Natural killer cell (primary cell): ENCODE results near the gene BICD2. TPM values are rescaled to one million over a fixed set of nuclear protein-coding genes. Genes with fewer than 3 reads are reported as not detected.

Experiments used
- ATAC-seq, 3 donors: fragments of 150-1000 bp in 2 of 3; fragments of 200-7000 bp in 1 of 3; cut with Tn5 transposase; 1 replicate in 1 of 3; 2 replicates in 2 of 3; pipeline ENCODE4 v1.10.0; 2021; ENCODE audit warnings: mild to moderate bottlenecking in 2 of 3, moderate library complexity in 2 of 3
- DNase-seq, 2 donors: peaks; one replicate each; pipeline versions ENCODE4 v3.0.0 to v3.0.0-alpha.2; 2013 to 2021; ENCODE audit warnings: mixed read lengths in 1 of 2
- H3K27ac ChIP-seq: one replicate; pipeline ENCODE4 v1.5.1; 2013; ENCODE audit warnings: mild to moderate bottlenecking, low read length
- H3K27me3 ChIP-seq: one replicate; pipeline ENCODE4 v1.6.1; 2013; ENCODE audit warnings: low read length; ENCODE audit not compliant: control insufficient read depth, insufficient read depth
- H3K36me3 ChIP-seq: one replicate; pipeline ENCODE4 v1.6.1; 2013; ENCODE audit warnings: low read length; ENCODE audit not compliant: control insufficient read depth, insufficient read depth
- H3K4me1 ChIP-seq: one replicate; pipeline ENCODE4 v1.6.1; 2013; ENCODE audit warnings: low read length; ENCODE audit not compliant: control insufficient read depth, insufficient read depth
- H3K4me3 ChIP-seq: one replicate; pipeline ENCODE4 v1.5.1; 2013; ENCODE audit warnings: low read length
- H3K9me3 ChIP-seq: one replicate; pipeline ENCODE4 v1.6.1; 2013; ENCODE audit warnings: low read length; ENCODE audit not compliant: control insufficient read depth, insufficient read depth
- H3K27ac Mint-ChIP-seq, 2 donors: one replicate each; pipeline ENCODE4 v1.8.0; 2022; ENCODE audit warnings: mild to moderate bottlenecking in 2 of 2, mixed read lengths in 2 of 2, moderate library complexity in 1 of 2
- H3K27me3 Mint-ChIP-seq, 2 donors: one replicate each; pipeline ENCODE4 v1.8.0; 2022; ENCODE audit warnings: low read depth in 2 of 2, mixed read lengths in 2 of 2
- H3K36me3 Mint-ChIP-seq: one replicate; pipeline ENCODE4 v1.8.0; 2022; ENCODE audit warnings: mixed read lengths
- H3K4me1 Mint-ChIP-seq, 2 donors: one replicate each; pipeline ENCODE4 v1.8.0; 2022; ENCODE audit warnings: mixed read lengths in 2 of 2
- H3K4me3 Mint-ChIP-seq: one replicate; pipeline ENCODE4 v1.8.0; 2022; ENCODE audit warnings: mild to moderate bottlenecking, moderate library complexity, mixed read lengths
- H3K9me3 Mint-ChIP-seq, 2 donors: one replicate each; pipeline ENCODE4 v1.8.0; 2022; ENCODE audit warnings: mixed read lengths in 2 of 2
- CTCF ChIP-seq: fragments of 200-600 bp; IDR thresholded peaks from one replicate; pipeline ENCODE4 v1.8.0; 2022; ENCODE audit warnings: antibody characterized with exemption
- WGBS: methylation state at CpG from one replicate; pipeline ENCODE4 v1.1.7; 2013; ENCODE audit warnings: missing lambda C conversion rate; ENCODE audit not compliant: insufficient coverage; 5-methylcytosine and 5-hydroxymethylcytosine counted together
- intact Hi-C: fragments of 100-400 bp; cut with micrococcal nuclease; formaldehyde crosslinking; loops from one replicate; pipeline ENCODE4 v1.14.2; 2022
- total RNA-seq, 4 donors: library from RNA; stranded (reverse); fragments of 120-200 nt in 1 of 4; gene quantifications; one replicate each; pipeline versions ENCODE4 v1.2.3 to v1.2.4, GENCODE V29; 2013 to 2022

BICD2 gene
- total RNA-seq, 3 donors from 2014 or later (not counting 1 experiment from before 2014, with no cell fraction given) = 27.0 to 39.7 (median 39.7) TPM

DNA sequence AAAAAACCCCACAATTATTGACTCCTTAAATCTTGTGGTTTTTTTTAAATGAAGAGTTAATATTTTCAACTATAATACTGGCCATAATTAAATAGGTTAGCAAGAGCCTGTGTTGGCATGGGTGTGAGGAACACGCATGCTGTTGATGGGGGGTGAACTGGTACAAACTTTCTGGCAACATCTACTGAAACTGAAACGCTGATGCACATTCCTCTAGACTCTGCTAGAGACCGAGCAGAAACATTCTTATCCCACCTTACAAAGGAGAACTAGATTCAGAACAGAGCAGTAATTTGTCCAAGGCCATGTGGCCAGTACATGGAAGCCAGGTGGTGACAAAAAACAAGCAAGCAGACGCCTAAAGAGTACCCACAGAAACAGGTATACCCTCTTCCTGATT lies 2.4 kb downstream of the BICD2 start:
- peak overlapping the region; percentile 89 to 91 for H3K27ac Mint-ChIP-seq
- no peaks in the 10 kb centered on the region for H3K27me3 Mint-ChIP-seq
- ATAC-seq (no peak), DNase-seq (no peak)
- Histone ChIP-seq H3K9me3 (no peaks in the 10 kb centered on the region), H3K27me3 (no peaks in the 10 kb centered on the region), H3K27ac (no peak overlapping the region), H3K4me3 (no peak overlapping the region), H3K36me3 (no peaks in the 10 kb centered on the region), H3K4me1 (peaks cover 46% of the 10 kb centered on the region)
- TF ChIP-seq CTCF = no peak
- H3K9me3 Mint-ChIP-seq = no peaks in the 10 kb centered on the region
- no peaks in the 10 kb centered on the region for H3K36me3 Mint-ChIP-seq
- peak overlapping the region; percentile 98 for H3K4me3 Mint-ChIP-seq
- intact Hi-C loops = loop anchor here (10.0 kb wide), 1 partner anchor 647 kb away; the partner anchor contains the start of gene SPTLC1
- 17% methylated on average over 3 of the region's 4 CpGs for WGBS
- H3K4me1 Mint-ChIP-seq = peaks cover 40 to 51% of the 10 kb centered on the region in 2 donors

GRCh38 chr9:92761686-92762085 lies 2.9 kb downstream of the BICD2 start:
- peak overlapping the region; percentile 89 to 91 for H3K27ac Mint-ChIP-seq

GRCh38 chr9:92760494-92760893 lies 4.1 kb downstream of the BICD2 start:
- WGBS = 63% methylated on average over 2 of the region's 3 CpGs
- no peak overlapping the region for H3K4me3 ChIP-seq
- no peaks in the 10 kb centered on the region for H3K27me3 Mint-ChIP-seq
- no peak overlapping the region for H3K4me3 Mint-ChIP-seq
- H3K9me3 ChIP-seq = peaks cover 3% of the 10 kb centered on the region
- H3K4me1 Mint-ChIP-seq = peaks cover 33 to 51% of the 10 kb centered on the region in 2 donors
- TF ChIP-seq CTCF = no peak
- H3K27ac ChIP-seq = no peak overlapping the region
- DNase-seq (no peak), ATAC-seq (no peak)
- peaks cover 0 to under 1% of the 10 kb centered on the region in 2 donors for H3K9me3 Mint-ChIP-seq
- peaks cover 39% of the 10 kb centered on the region for H3K4me1 ChIP-seq
- intact Hi-C loops = loop anchor here (10.0 kb wide), 1 partner anchor 646 kb away; the partner anchor contains the start of gene SPTLC1
- no peaks in the 10 kb centered on the region for H3K27me3 ChIP-seq
- peak overlapping the region; percentile 50 to 89 for H3K27ac Mint-ChIP-seq
- no peaks in the 10 kb centered on the region for H3K36me3 Mint-ChIP-seq
- no peaks in the 10 kb centered on the region for H3K36me3 ChIP-seq

More at GRCh38 chr9:92761686-92762085, 2.9 kb downstream of the BICD2 start:
- Histone ChIP-seq H3K4me1 (peaks cover 46% of the 10 kb centered on the region), H3K27ac (no peak overlapping the region), H3K36me3 (no peaks in the 10 kb centered on the region), H3K27me3 (no peaks in the 10 kb centered on the region), H3K4me3 (no peak overlapping the region), H3K9me3 (no peaks in the 10 kb centered on the region)
- 45% methylated on average over 6 of the region's 6 CpGs for WGBS
- Mint-ChIP-seq H3K36me3 (no peaks in the 10 kb centered on the region), H3K27me3 (no peaks in the 10 kb centered on the region), H3K4me3 (peak overlapping the region; percentile 98), H3K9me3 (no peaks in the 10 kb centered on the region), H3K4me1 (peaks cover 40 to 54% of the 10 kb centered on the region in 2 donors)
- DNase-seq (no peak), ATAC-seq (no peak)
- intact Hi-C loops = loop anchor here (10.0 kb wide), 1 partner anchor 647 kb away; the partner anchor contains the start of gene SPTLC1
- TF ChIP-seq CTCF = no peak

- Histone ChIP-seq H3K36me3 (no peaks in the 10 kb centered on the region), H3K4me3 (no peak overlapping the region), H3K4me1 (peaks cover 37% of the 10 kb centered on the region), H3K9me3 (peaks cover 3% of the 10 kb centered on the region), H3K27ac (no peak overlapping the region), H3K27me3 (no peaks in the 10 kb centered on the region)
- H3K36me3 Mint-ChIP-seq = no peaks in the 10 kb centered on the region
- no peak overlapping the region for H3K4me3 Mint-ChIP-seq
- ATAC-seq (no peak), DNase-seq (no peak)
- H3K4me1 Mint-ChIP-seq = peaks cover 32 to 53% of the 10 kb centered on the region in 2 donors
- intact Hi-C loops = loop anchor here (10.0 kb wide), 1 partner anchor 645 kb away; the partner anchor contains the start of gene SPTLC1
- peaks cover 0 to 3% of the 10 kb centered on the region in 2 donors for H3K9me3 Mint-ChIP-seq
- H3K27me3 Mint-ChIP-seq = no peaks in the 10 kb centered on the region
- 95% methylated on average over 8 of the region's 8 CpGs for WGBS
- H3K27ac Mint-ChIP-seq = peak overlapping the region; percentile 50 to 89
- TF ChIP-seq CTCF = no peak
Measured at GRCh38 chr9:92760070-92760469, 4.6 kb downstream of the BICD2 start.
